ENCODE results near the gene UBALD1. TPM values are rescaled to one million over a fixed set of nuclear protein-coding genes. Genes with fewer than 3 reads are reported as not detected.

UBALD1 gene
- total and polyA plus RNA-seq, 5 donors from 2014 or later: 5.1 to 53.7 (median 5.5) TPM

DNA sequence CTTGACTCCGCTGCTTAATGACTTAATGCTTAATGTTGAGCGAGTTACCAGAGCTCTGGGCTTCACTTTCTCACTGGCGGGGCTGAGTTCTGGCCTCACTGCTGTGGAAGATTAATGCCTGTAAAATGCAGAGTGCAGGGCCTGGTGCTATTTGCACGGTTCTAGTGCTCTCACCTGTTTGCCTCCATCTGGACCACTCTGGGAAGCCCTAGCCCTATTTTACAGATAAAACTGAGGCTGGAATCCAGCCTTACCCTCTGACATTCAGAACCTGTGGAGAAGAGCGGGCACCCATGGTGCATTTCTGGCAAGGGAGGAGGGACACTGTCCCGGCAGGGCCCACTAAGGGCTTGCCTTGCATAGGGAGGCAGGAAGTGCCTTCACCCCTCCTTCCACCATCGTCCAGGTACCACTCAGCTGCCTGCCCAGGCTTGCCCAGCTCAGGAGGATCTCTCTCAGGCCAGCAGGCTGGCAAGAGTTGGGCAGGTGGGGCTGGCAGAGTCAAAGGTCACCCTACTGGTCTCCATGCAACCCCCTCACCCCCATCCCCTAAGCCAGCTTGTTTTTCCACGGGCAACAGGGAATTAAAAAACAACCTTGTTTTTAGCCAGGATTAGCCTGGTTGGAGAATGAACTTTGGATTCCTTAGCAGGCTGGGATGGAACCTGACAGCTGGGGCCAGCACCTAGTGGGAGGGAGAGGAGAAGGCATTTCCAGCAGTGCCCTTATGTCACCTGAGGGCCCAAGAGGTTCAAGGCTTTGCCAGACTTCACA is 4.1 kb upstream of the UBALD1 start:
- ATAC-seq (ENCODE audit: low read depth in 2 of 2) (no peak), DNase-seq (no peak)
- no peaks in the 10 kb centered on the region for H3K36me3 ChIP-seq (ENCODE audit: control insufficient read depth, insufficient read depth, low read length)
- H3K9me3 ChIP-seq (ENCODE audit: control insufficient read depth in 2 of 2, low read length in 2 of 2): no peaks in the 10 kb centered on the region
- Mint-ChIP-seq H3K36me3 (no peaks in the 10 kb centered on the region), H3K27me3 (no peaks in the 10 kb centered on the region), H3K27ac (no peak overlapping the region), H3K4me3 (peak overlapping the region in 3 of 4 donors; percentile 43 to 75 (median 46)), H3K4me1 (peaks cover 0 to 34% (median 8%) of the 10 kb centered on the region in 4 donors), H3K9me3 (peaks cover 0 to 2% (median 0%) of the 10 kb centered on the region in 7 donors)
- no peak overlapping the region for H3K4me3 ChIP-seq (ENCODE audit: low read depth, low read length)
- H3K27me3 ChIP-seq (ENCODE audit: control insufficient read depth, insufficient read depth, low read length): no peaks in the 10 kb centered on the region
- H3K4me1 ChIP-seq (ENCODE audit: control insufficient read depth, insufficient read depth, low read length, poor library complexity, severe bottlenecking): peaks cover 34% of the 10 kb centered on the region
- no peak overlapping the region for H3K27ac ChIP-seq (ENCODE audit: insufficient read depth, low read length, poor library complexity, severe bottlenecking)

GRCh38 chr16:4617880-4618279 is 3.2 kb upstream of the UBALD1 start:
- peaks cover 41% of the 10 kb centered on the region for H3K4me1 ChIP-seq (ENCODE audit: control insufficient read depth, insufficient read depth, low read length, poor library complexity, severe bottlenecking)
- Mint-ChIP-seq H3K9me3 (peaks cover 0 to 2% (median 0%) of the 10 kb centered on the region in 7 donors), H3K27me3 (no peaks in the 10 kb centered on the region), H3K4me3 (peak overlapping the region; percentile 75 to 95 (median 88)), H3K36me3 (no peaks in the 10 kb centered on the region), H3K4me1 (peaks cover 0 to 41% (median 8%) of the 10 kb centered on the region in 4 donors), H3K27ac (peak overlapping the region in 1 of 3 donors; percentile 90)
- H3K4me3 ChIP-seq (ENCODE audit: low read depth, low read length): no peak overlapping the region
- H3K36me3 ChIP-seq (ENCODE audit: control insufficient read depth, insufficient read depth, low read length): no peaks in the 10 kb centered on the region
- no peak for DNase-seq
- no peaks in the 10 kb centered on the region for H3K27me3 ChIP-seq (ENCODE audit: control insufficient read depth, insufficient read depth, low read length)
- no peak for ATAC-seq (ENCODE audit: low read depth in 2 of 2)
- no peaks in the 10 kb centered on the region for H3K9me3 ChIP-seq (ENCODE audit: control insufficient read depth in 2 of 2, low read length in 2 of 2)
- H3K27ac ChIP-seq (ENCODE audit: insufficient read depth, low read length, poor library complexity, severe bottlenecking): no peak overlapping the region

DNA sequence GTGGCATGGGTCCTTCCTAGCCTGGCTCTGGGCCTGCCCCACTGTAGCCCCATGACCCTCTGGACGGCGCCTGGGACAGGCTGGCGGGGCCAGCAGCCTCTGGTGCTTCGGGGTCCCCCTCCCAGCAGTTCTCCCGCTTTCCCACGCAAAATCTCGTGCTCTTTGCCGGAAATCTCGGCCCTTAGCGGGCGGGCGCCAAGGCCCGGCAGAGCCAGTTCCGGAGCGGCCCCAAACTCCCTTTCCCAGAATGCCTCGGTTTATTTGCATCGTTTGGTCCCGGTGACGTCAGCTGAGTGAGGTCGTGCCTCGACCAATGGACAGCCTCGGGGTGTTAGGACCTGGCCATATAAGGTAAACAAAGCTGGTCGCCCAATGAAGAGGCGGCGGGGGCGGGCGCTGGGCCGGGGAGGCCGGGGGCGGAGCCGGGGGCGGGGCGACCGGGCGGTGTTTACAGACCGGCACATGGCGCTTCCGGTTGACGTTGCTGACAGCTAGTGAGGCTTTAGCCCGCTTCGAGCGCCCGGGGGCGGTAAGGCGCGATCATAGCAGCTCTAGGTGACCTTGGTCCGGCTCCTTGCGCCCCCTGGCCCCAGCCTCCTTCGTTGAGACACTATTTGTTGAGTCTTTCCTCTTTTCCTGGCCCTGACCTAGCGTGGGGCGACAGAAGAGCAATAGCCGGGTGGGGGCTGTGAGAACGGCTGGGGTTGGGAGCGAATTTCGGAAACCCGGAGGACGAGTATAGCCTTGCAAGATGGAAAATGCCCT is 1.5 kb upstream of the UBALD1 start:
- Histone ChIP-seq H3K4me1 (ENCODE audit: control insufficient read depth, insufficient read depth, low read length, poor library complexity, severe bottlenecking) (peaks cover 53% of the 10 kb centered on the region), H3K27me3 (ENCODE audit: control insufficient read depth, insufficient read depth, low read length) (no peaks in the 10 kb centered on the region), H3K4me3 (ENCODE audit: low read depth, low read length) (peak overlapping the region; percentile 66), H3K27ac (ENCODE audit: insufficient read depth, low read length, poor library complexity, severe bottlenecking) (peak overlapping the region; percentile 96), H3K9me3 (ENCODE audit: control insufficient read depth in 2 of 2, low read length in 2 of 2) (no peaks in the 10 kb centered on the region), H3K36me3 (ENCODE audit: control insufficient read depth, insufficient read depth, low read length) (no peaks in the 10 kb centered on the region)
- Mint-ChIP-seq H3K27me3 (no peaks in the 10 kb centered on the region), H3K36me3 (no peaks in the 10 kb centered on the region), H3K9me3 (no peaks in the 10 kb centered on the region), H3K4me1 (peaks cover 0 to 52% (median 8%) of the 10 kb centered on the region in 4 donors), H3K27ac (peak overlapping the region; percentile 95 to 99 (median 99)), H3K4me3 (peak overlapping the region; percentile 93 to 96 (median 95))
- DNase-seq (peak; percentile 99 to 100 (median 99)), ATAC-seq (ENCODE audit: low read depth in 2 of 2) (peak; percentile 91 to 92)

GRCh38 chr16:4615384-4616046 is 827 bp upstream of the UBALD1 start:
- Histone ChIP-seq H3K27ac (ENCODE audit: insufficient read depth, low read length, poor library complexity, severe bottlenecking) (peak overlapping the region; percentile 96), H3K9me3 (ENCODE audit: control insufficient read depth in 2 of 2, low read length in 2 of 2) (no peaks in the 10 kb centered on the region), H3K27me3 (ENCODE audit: control insufficient read depth, insufficient read depth, low read length) (no peaks in the 10 kb centered on the region), H3K4me3 (ENCODE audit: low read depth, low read length) (no peak overlapping the region), H3K4me1 (ENCODE audit: control insufficient read depth, insufficient read depth, low read length, poor library complexity, severe bottlenecking) (peaks cover 53% of the 10 kb centered on the region), H3K36me3 (ENCODE audit: control insufficient read depth, insufficient read depth, low read length) (no peaks in the 10 kb centered on the region)
- H3K27me3 Mint-ChIP-seq: no peaks in the 10 kb centered on the region
- H3K4me1 Mint-ChIP-seq: peaks cover 0 to 53% (median 8%) of the 10 kb centered on the region in 4 donors
- H3K36me3 Mint-ChIP-seq: no peaks in the 10 kb centered on the region
- DNase-seq (no peak), ATAC-seq (ENCODE audit: low read depth in 2 of 2) (no peak)
- peak overlapping the region; percentile 95 to 99 (median 95) for H3K27ac Mint-ChIP-seq
- H3K9me3 Mint-ChIP-seq: no peaks in the 10 kb centered on the region
- H3K4me3 Mint-ChIP-seq: peak overlapping the region; percentile 93 to 96 (median 95)

GRCh38 chr16:4613636-4614570 is 785 bp downstream of the UBALD1 start:
- Mint-ChIP-seq H3K9me3 (no peaks in the 10 kb centered on the region), H3K4me1 (peaks cover 0 to 53% (median 8%) of the 10 kb centered on the region in 4 donors), H3K4me3 (peak overlapping the region; percentile 85 to 93 (median 88)), H3K27ac (no peak overlapping the region), H3K36me3 (no peaks in the 10 kb centered on the region), H3K27me3 (no peaks in the 10 kb centered on the region)
- Histone ChIP-seq H3K36me3 (ENCODE audit: control insufficient read depth, insufficient read depth, low read length) (peaks cover 5% of the 10 kb centered on the region), H3K4me3 (ENCODE audit: low read depth, low read length) (peak overlapping the region; percentile 62), H3K4me1 (ENCODE audit: control insufficient read depth, insufficient read depth, low read length, poor library complexity, severe bottlenecking) (peaks cover 53% of the 10 kb centered on the region), H3K27ac (ENCODE audit: insufficient read depth, low read length, poor library complexity, severe bottlenecking) (no peak overlapping the region), H3K9me3 (ENCODE audit: control insufficient read depth in 2 of 2, low read length in 2 of 2) (no peaks in the 10 kb centered on the region), H3K27me3 (ENCODE audit: control insufficient read depth, insufficient read depth, low read length) (no peaks in the 10 kb centered on the region)
- ATAC-seq (ENCODE audit: low read depth in 2 of 2) (no peak), DNase-seq (peak in 2 of 3 donors; percentile 17 to 55)

DNA sequence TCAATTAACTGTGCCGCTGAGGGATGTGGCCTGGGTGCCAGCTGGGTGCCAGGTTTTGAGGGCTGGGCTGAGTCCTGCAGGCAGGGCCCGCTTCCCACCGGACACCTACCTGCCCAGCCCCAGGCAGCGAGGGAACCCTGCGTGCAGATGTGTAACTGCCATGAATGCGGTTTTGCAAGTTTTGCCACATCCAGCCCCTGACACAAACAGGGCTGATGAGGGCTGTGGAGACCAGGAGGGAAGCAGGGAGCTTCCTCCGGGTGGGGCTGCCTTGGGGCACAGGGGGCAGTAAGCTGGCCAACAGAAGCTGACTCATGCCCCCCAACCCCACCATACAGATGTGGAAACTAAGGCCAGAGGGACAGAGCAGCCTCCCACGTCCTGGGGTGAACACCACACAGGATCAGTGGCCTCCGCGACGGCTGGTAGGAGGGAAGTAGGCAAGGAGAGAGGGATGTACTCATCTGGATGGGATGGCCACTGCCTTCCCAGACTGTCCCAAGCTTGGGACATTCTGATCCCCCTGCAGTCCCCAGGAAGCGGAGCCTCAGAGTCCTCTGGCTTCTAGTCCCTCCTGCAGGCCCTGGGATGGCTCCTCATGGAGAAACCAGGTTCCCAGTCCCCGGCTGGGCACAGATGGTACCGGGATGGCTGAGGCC is 1.6 kb downstream of the UBALD1 start:
- ATAC-seq (ENCODE audit: low read depth in 2 of 2) (no peak), DNase-seq (no peak)
- no peak overlapping the region for H3K27ac ChIP-seq (ENCODE audit: insufficient read depth, low read length, poor library complexity, severe bottlenecking)
- H3K4me3 ChIP-seq (ENCODE audit: low read depth, low read length): peak overlapping the region; percentile 62
- Mint-ChIP-seq H3K36me3 (no peaks in the 10 kb centered on the region), H3K27ac (peak overlapping the region in 2 of 3 donors; percentile 52 to 63), H3K27me3 (no peaks in the 10 kb centered on the region), H3K4me3 (peak overlapping the region; percentile 85 to 89 (median 88)), H3K9me3 (no peaks in the 10 kb centered on the region), H3K4me1 (peaks cover 0 to 47% (median 8%) of the 10 kb centered on the region in 4 donors)
- H3K9me3 ChIP-seq (ENCODE audit: control insufficient read depth in 2 of 2, low read length in 2 of 2): no peaks in the 10 kb centered on the region
- peaks cover 7% of the 10 kb centered on the region for H3K36me3 ChIP-seq (ENCODE audit: control insufficient read depth, insufficient read depth, low read length)
- peaks cover 53% of the 10 kb centered on the region for H3K4me1 ChIP-seq (ENCODE audit: control insufficient read depth, insufficient read depth, low read length, poor library complexity, severe bottlenecking)
- H3K27me3 ChIP-seq (ENCODE audit: control insufficient read depth, insufficient read depth, low read length): no peaks in the 10 kb centered on the region

Data from CD4-positive, CD25-positive, alpha-beta regulatory T cell (primary cell).